PC-3 (cell line): ENCODE measurements around the gene CCNQ. TPM values are rescaled to one million over a fixed set of nuclear protein-coding genes. Genes with fewer than 3 reads are reported as not detected.

Source experiments
- ATAC-seq: fragments of 200-7000 bp; cut with Tn5 transposase; 2 replicates; pipeline ENCODE4 v1.9.1; 2020; ENCODE audit warnings: mild to moderate bottlenecking, moderate library complexity
- BruUV-seq: library from RNA; stranded (reverse); fragments of 400-500 nt; replicated peaks from 2 replicates; lab custom pipeline; 2021; lab: Mats Ljungman, UMichigan
- CTCF ChIA-PET: fragments of 300-600 bp; sonication (Branson Sonifier 250); formaldehyde crosslinking; loops from one replicate; lab custom pipeline; 2022; ENCODE audit warnings: antibody characterized with exemption; lab: Charles Lee
- POLR2A ChIA-PET: fragments of 300-600 bp; sonication (Branson Sonifier 250); formaldehyde crosslinking; loops from one replicate; lab custom pipeline; 2022; ENCODE audit warnings: antibody characterized with exemption; ENCODE audit not compliant: unreplicated experiment; lab: Charles Lee
- DNase-seq: peaks from one replicate; pipeline ENCODE4 v3.0.0-alpha.2; 2015
- H2AFZ ChIP-seq: fragments of 300-600 bp; sonication (generic); 2 replicates; pipeline ENCODE4 v1.6.0; 2016; ENCODE audit warnings: antibody characterized with exemption, low read length
- H3F3A ChIP-seq: fragments of 300-600 bp; sonication (generic); one replicate; pipeline ENCODE4 v1.6.0; 2017; ENCODE audit warnings: antibody characterized with exemption, low read length, control low read depth, mild to moderate bottlenecking; ENCODE audit not compliant: unreplicated experiment
- H3K27ac ChIP-seq: fragments of 300-600 bp; sonication (generic); 2 replicates; pipeline ENCODE4 v1.5.1; 2016; ENCODE audit warnings: mild to moderate bottlenecking, low read length
- H3K27me3 ChIP-seq: fragments of 300-600 bp; sonication (generic); 2 replicates; pipeline ENCODE4 v1.6.1; 2016; ENCODE audit warnings: low read length, mixed read lengths
- H3K36me3 ChIP-seq: fragments of 300-600 bp; sonication (generic); 2 replicates; pipeline ENCODE4 v1.6.1; 2016; ENCODE audit warnings: low read depth, mixed run types, low read length, mixed read lengths
- H3K4me1 ChIP-seq: fragments of 300-600 bp; sonication (generic); 2 replicates; pipeline ENCODE4 v1.5.1; 2016; ENCODE audit warnings: low read length; ENCODE audit not compliant: insufficient read depth
- H3K4me2 ChIP-seq: fragments of 300-600 bp; sonication (generic); 2 replicates; pipeline ENCODE4 v1.6.0; 2016; ENCODE audit warnings: low read length
- H3K4me3 ChIP-seq: fragments of 300-600 bp; sonication (generic); 2 replicates; pipeline ENCODE4 v1.5.1; 2016; ENCODE audit warnings: mild to moderate bottlenecking, low read length, mixed read lengths
- H3K79me2 ChIP-seq: fragments of 300-600 bp; sonication (generic); 2 replicates; pipeline ENCODE4 v1.6.1; 2017; ENCODE audit warnings: low read length, mixed read lengths
- H3K9ac ChIP-seq: fragments of 300-600 bp; sonication (generic); 2 replicates; pipeline ENCODE4 v1.6.0; 2016; ENCODE audit warnings: mild to moderate bottlenecking, low read length
- H3K9me2 ChIP-seq: fragments of 300-600 bp; sonication (generic); replicated peaks from 2 replicates; pipeline ENCODE4 v1.6.1; 2016; ENCODE audit warnings: mixed run types, low read length, mixed read lengths
- H3K9me3 ChIP-seq: fragments of 300-600 bp; sonication (generic); 2 replicates; pipeline ENCODE4 v1.6.1; 2016; ENCODE audit warnings: low read length, mixed read lengths
- H4K20me1 ChIP-seq: fragments of 300-600 bp; sonication (generic); 2 replicates; pipeline ENCODE4 v1.6.1; 2016; ENCODE audit warnings: low read length, mixed read lengths
- EZH2 ChIP-seq: fragments of 300-600 bp; sonication (generic); IDR thresholded peaks from one replicate; pipeline ENCODE4 v1.6.1; 2017; ENCODE audit warnings: antibody characterized with exemption, mild to moderate bottlenecking, low read length; ENCODE audit not compliant: unreplicated experiment
- EZH2phosphoT487 ChIP-seq: fragments of 300-600 bp; sonication (generic); IDR thresholded peaks from 2 replicates; pipeline ENCODE4 v1.6.1; 2018; ENCODE audit warnings: mild to moderate bottlenecking, antibody characterized with exemption, low read length, borderline replicate concordance
- intact Hi-C: fragments of 100-400 bp; cut with micrococcal nuclease; formaldehyde crosslinking; loops from 2 replicates; pipeline ENCODE4 v1.9.0; 2023
- total RNA-seq: library from RNA; depleted of rRNA; stranded (reverse); fragments of >200 nt; gene quantifications from 2 replicates; pipeline ENCODE4 v1.2.3, GENCODE V29; 2014
- TF ChIP-seq, protein P1 (sequence below): fragments of 300-600 bp; sonication (generic); conservative IDR thresholded peaks from 2 replicates; pipeline ENCODE4 v1.5.1; 2017; ENCODE audit warnings: antibody characterized with exemption, low read depth, mild to moderate bottlenecking, low read length

CCNQ gene
- total RNA-seq, 1 experiment from 2014 or later, result 110 TPM

DNA sequence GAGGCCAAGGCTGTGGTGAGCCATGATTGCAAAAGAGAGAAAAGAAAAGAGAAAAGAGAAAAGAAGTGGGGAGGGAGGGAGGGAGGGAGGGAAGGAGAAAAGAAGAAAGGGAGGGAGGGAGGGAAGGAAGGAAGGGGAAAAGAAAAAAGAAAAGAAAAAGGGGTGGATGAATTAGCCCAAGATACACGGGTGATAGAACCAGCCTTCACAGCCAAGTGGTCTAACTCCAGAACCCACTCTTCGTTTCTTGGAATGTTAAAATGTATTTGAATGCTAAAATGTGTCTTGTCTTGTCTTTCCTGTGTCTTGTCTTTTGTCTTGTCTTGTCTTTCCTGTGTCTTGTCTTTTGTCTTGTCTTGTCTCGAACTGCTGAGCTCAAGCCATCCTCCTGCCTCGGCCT, 13.1 kb downstream of the CCNQ start:
- no peak for TF ChIP-seq EZH2phosphoT487
- TF ChIP-seq, protein P1, sequence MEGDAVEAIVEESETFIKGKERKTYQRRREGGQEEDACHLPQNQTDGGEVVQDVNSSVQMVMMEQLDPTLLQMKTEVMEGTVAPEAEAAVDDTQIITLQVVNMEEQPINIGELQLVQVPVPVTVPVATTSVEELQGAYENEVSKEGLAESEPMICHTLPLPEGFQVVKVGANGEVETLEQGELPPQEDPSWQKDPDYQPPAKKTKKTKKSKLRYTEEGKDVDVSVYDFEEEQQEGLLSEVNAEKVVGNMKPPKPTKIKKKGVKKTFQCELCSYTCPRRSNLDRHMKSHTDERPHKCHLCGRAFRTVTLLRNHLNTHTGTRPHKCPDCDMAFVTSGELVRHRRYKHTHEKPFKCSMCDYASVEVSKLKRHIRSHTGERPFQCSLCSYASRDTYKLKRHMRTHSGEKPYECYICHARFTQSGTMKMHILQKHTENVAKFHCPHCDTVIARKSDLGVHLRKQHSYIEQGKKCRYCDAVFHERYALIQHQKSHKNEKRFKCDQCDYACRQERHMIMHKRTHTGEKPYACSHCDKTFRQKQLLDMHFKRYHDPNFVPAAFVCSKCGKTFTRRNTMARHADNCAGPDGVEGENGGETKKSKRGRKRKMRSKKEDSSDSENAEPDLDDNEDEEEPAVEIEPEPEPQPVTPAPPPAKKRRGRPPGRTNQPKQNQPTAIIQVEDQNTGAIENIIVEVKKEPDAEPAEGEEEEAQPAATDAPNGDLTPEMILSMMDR, result no peak
- TF ChIP-seq EZH2, result no peak
- H3K4me2 ChIP-seq, result no peak overlapping the region
- H4K20me1 ChIP-seq, result no peaks in the 10 kb centered on the region
- no peaks in the 10 kb centered on the region for H3K9me2 ChIP-seq
- DNase-seq, result no peak
- ATAC-seq, result no peak
- no peaks in the 10 kb centered on the region for H3K79me2 ChIP-seq
- peaks cover 3% of the 10 kb centered on the region; the same call in 1 of the 2 replicates for H3K36me3 ChIP-seq
- no peak overlapping the region for H3K9ac ChIP-seq
- H3K27me3 ChIP-seq, result no peaks in the 10 kb centered on the region
- BruUV-seq, result no TSS peak
- H3K9me3 ChIP-seq, result no peaks in the 10 kb centered on the region
- H3F3A ChIP-seq, result no peaks in the 10 kb centered on the region
- ChIA-PET CTCF (no interaction called here), POLR2A (no interaction called here)
- no peak overlapping the region for H2AFZ ChIP-seq
- H3K4me3 ChIP-seq, result no peak overlapping the region
- intact Hi-C loops, result no loop called here
- no peaks in the 10 kb centered on the region for H3K4me1 ChIP-seq
- no peak overlapping the region for H3K27ac ChIP-seq

DNA sequence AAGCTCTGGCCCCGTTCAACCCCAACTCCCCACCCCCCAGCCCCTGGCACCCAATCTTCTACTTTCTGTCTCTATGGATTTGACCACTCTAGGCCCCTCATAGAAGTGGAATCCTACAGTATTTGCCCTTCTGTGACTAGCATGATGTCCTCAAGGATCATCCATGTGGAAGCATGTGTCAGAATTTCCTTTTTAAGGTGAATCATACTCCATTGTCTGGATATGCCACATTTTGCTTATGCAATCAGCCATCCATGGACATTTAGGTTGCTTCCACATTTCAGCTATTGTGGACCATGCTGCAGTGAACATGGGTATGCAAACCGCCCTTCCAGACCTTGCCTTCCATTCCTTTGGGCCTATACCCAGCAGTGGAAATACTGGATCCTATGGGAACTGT, 15.5 kb downstream of the CCNQ start:
- Histone ChIP-seq H3K36me3 (peaks cover 3% of the 10 kb centered on the region; the same call in 1 of the 2 replicates), H3K9me3 (no peaks in the 10 kb centered on the region), H3K9ac (no peak overlapping the region), H4K20me1 (no peaks in the 10 kb centered on the region), H3K79me2 (no peaks in the 10 kb centered on the region), H3K4me1 (no peaks in the 10 kb centered on the region), H3K27me3 (no peaks in the 10 kb centered on the region), H3F3A (no peaks in the 10 kb centered on the region), H3K9me2 (no peaks in the 10 kb centered on the region), H3K4me3 (no peak overlapping the region), H2AFZ (no peak overlapping the region), H3K4me2 (no peak overlapping the region), H3K27ac (no peak overlapping the region)
- no peak for TF ChIP-seq EZH2
- TF ChIP-seq EZH2phosphoT487, result no peak
- TF ChIP-seq, protein P1, result no peak
- ATAC-seq (no peak), DNase-seq (no peak)
- CTCF ChIA-PET, result no interaction called here
- intact Hi-C loops, result no loop called here
- no TSS peak for BruUV-seq
- POLR2A ChIA-PET, result no interaction called here

DNA sequence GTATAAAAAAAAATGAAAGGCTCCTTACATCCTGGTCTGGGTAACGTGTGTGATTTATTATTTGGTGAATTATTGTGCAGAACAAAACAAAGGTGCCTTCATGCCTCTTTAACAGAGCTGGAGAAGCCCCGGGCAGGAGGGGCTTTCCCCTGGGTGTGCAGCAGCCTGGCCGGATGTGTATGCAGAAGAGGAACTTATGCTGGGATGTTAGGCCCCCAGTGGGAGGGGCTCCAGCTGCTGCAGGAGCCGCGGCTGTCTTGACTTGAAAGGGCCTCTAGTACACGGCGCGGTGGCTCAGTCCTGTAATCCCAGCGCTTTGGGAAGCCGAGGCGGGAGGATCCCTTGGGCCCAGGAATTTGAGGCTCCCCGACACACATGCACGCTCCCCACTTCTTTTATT, 16.0 kb downstream of the CCNQ start:
- ATAC-seq (no peak), DNase-seq (no peak)
- TF ChIP-seq, protein P1, result no peak
- no peak for TF ChIP-seq EZH2
- no peak for TF ChIP-seq EZH2phosphoT487
- Histone ChIP-seq H3K27me3 (no peaks in the 10 kb centered on the region), H3K9me2 (no peaks in the 10 kb centered on the region), H3K9me3 (no peaks in the 10 kb centered on the region), H3K4me2 (no peak overlapping the region), H3F3A (no peaks in the 10 kb centered on the region), H2AFZ (no peak overlapping the region), H3K9ac (no peak overlapping the region), H3K27ac (no peak overlapping the region), H4K20me1 (no peaks in the 10 kb centered on the region), H3K4me3 (no peak overlapping the region), H3K36me3 (peaks cover 2% of the 10 kb centered on the region; the same call in 1 of the 2 replicates), H3K4me1 (no peaks in the 10 kb centered on the region), H3K79me2 (no peaks in the 10 kb centered on the region)
- no TSS peak for BruUV-seq
- ChIA-PET CTCF (no interaction called here), POLR2A (no interaction called here)
- intact Hi-C loops, result no loop called here
